H1 (cell line): Measurements from ENCODE around the gene ZSCAN21. TPM values are rescaled to one million over a fixed set of nuclear protein-coding genes. Genes with fewer than 3 reads are reported as not detected.

Source experiments
- CTCF ChIA-PET: fragments of 300-600 bp; sonication (Branson Sonifier 250); formaldehyde crosslinking; loops from one replicate; lab custom pipeline; 2021; ENCODE audit not compliant: partially characterized antibody; lab: Charles Lee
- POLR2A ChIA-PET: fragments of 300-600 bp; sonication (Branson Sonifier 250); formaldehyde crosslinking; loops from one replicate; lab custom pipeline; 2021; ENCODE audit warnings: inconsistent platforms; ENCODE audit not compliant: partially characterized antibody; lab: Charles Lee
- DNase-seq, 2 experiments: peaks; one replicate each; pipeline versions ENCODE4 v3.0.0 to v3.0.0-alpha.2; 2010 to 2022; ENCODE audit warnings: low spot score in 2 of 2, low read depth in 1 of 2, mixed read lengths in 1 of 2
- FAIRE-seq: peaks from 2 replicates; lab custom pipeline; 2011; peaks lifted over from hg19 to GRCh38; lab: Jason Lieb, UNC
- H2AFZ ChIP-seq: 2 replicates; pipeline ENCODE4 v1.8.1; 2012; ENCODE audit warnings: low read length, inconsistent platforms
- H2AK5ac ChIP-seq: 2 replicates; pipeline ENCODE4 v1.6.1; 2013; ENCODE audit warnings: low read depth, low read length
- H2BK120ac ChIP-seq: replicated peaks from 2 replicates; pipeline ENCODE3; 2013; ENCODE audit warnings: low read depth, low read length, inconsistent platforms
- H2BK12ac ChIP-seq: 2 replicates; pipeline ENCODE4 v1.6.1; 2013; ENCODE audit warnings: low read depth, low read length
- H2BK15ac ChIP-seq: 2 replicates; pipeline ENCODE4 v1.6.1; 2013; ENCODE audit warnings: low read length
- H2BK20ac ChIP-seq: 2 replicates; pipeline ENCODE4 v1.6.1; 2013; ENCODE audit warnings: low read length
- H2BK5ac ChIP-seq: 2 replicates; pipeline ENCODE4 v1.6.1; 2013; ENCODE audit warnings: low read depth, low read length
- H3K14ac ChIP-seq: 2 replicates; pipeline ENCODE4 v1.6.1; 2013; ENCODE audit warnings: inconsistent platforms; ENCODE audit not compliant: insufficient read length
- H3K18ac ChIP-seq: 2 replicates; pipeline ENCODE4 v1.6.1; 2013; ENCODE audit warnings: low read length; ENCODE audit errors: extremely low read depth
- H3K23ac ChIP-seq: 2 replicates; pipeline ENCODE4 v1.6.1; 2013; ENCODE audit warnings: inconsistent platforms; ENCODE audit not compliant: insufficient read length
- H3K23me2 ChIP-seq: 2 replicates; pipeline ENCODE4 v1.6.1; 2013; ENCODE audit warnings: low read depth, low read length
- H3K27ac ChIP-seq: 2 replicates; pipeline ENCODE4 v1.6.1; 2011; ENCODE audit warnings: low read depth, low read length, inconsistent platforms
- H3K27me3 ChIP-seq, 4 experiments: replicated peaks in 1 of 4; 1 replicate in 1 of 4; 2 replicates in 3 of 4; pipeline versions ENCODE4 v1.6.1 to v1.8.1; 2011 to 2013; ENCODE audit warnings: low read length in 3 of 4, mild to moderate bottlenecking in 3 of 4, inconsistent platforms in 2 of 4, mixed read lengths in 2 of 4, moderate library complexity in 1 of 4; ENCODE audit not compliant: control insufficient read depth in 3 of 4, insufficient read depth in 3 of 4; ENCODE audit errors: extremely low read depth in 1 of 4
- H3K36me3 ChIP-seq, 4 experiments: 2 replicates each; pipeline versions ENCODE4 v1.6.1 to v1.8.1; 2011 to 2013; ENCODE audit warnings: mild to moderate bottlenecking in 4 of 4, low read length in 3 of 4, moderate library complexity in 2 of 4, control low read depth in 1 of 4, inconsistent platforms in 1 of 4; ENCODE audit not compliant: insufficient read depth in 4 of 4, control insufficient read depth in 2 of 4
- H3K4ac ChIP-seq: replicated peaks from 2 replicates; pipeline ENCODE3; 2013; ENCODE audit warnings: low read length, low read depth, mixed read lengths, inconsistent platforms; ENCODE audit not compliant: insufficient read length
- H3K4me1 ChIP-seq, 4 experiments: replicated peaks in 1 of 4; 1 replicate in 1 of 4; 2 replicates in 3 of 4; pipeline versions ENCODE4 v1.6.1 to v1.8.1; 2011 to 2013; ENCODE audit warnings: low read length in 3 of 4, inconsistent platforms in 2 of 4, mixed read lengths in 1 of 4; ENCODE audit not compliant: insufficient read depth in 4 of 4, control insufficient read depth in 3 of 4
- H3K4me2 ChIP-seq, 2 experiments: 2 replicates each; pipeline versions ENCODE4 v1.6.1 to v1.8.1; 2011 to 2013; ENCODE audit warnings: low read depth in 2 of 2, low read length in 2 of 2, control low read depth in 1 of 2, inconsistent platforms in 1 of 2, mild to moderate bottlenecking in 1 of 2; ENCODE audit not compliant: insufficient read depth in 1 of 2
- H3K4me3 ChIP-seq, 4 experiments: fragments of 200-600, 300-600 bp in 1 of 4; sonication (generic), shearing (Covaris generic), sonication (Bioruptor Twin) in 1 of 4; 2 replicates each; pipeline versions ENCODE4 v1.5.1 to v1.8.1; 2011 to 2016; ENCODE audit warnings: low read length in 4 of 4, low read depth in 3 of 4, control low read depth in 2 of 4, inconsistent platforms in 2 of 4, mild to moderate bottlenecking in 2 of 4, mixed read lengths in 1 of 4, moderate library complexity in 1 of 4; ENCODE audit not compliant: insufficient read depth in 2 of 4; ENCODE audit errors: extremely low read depth in 1 of 4
- H3K56ac ChIP-seq: replicated peaks from 2 replicates; pipeline ENCODE3; 2013; ENCODE audit warnings: low read depth, mild to moderate bottlenecking, mixed read lengths, low read length, inconsistent platforms; ENCODE audit not compliant: insufficient read length
- H3K79me1 ChIP-seq: 2 replicates; pipeline ENCODE4 v1.6.1; 2013; ENCODE audit warnings: low read depth, low read length, control low read depth
- H3K79me2 ChIP-seq, 2 experiments: 2 replicates each; pipeline versions ENCODE4 v1.6.1 to v1.8.1; 2012 to 2013; ENCODE audit warnings: low read length in 2 of 2, mild to moderate bottlenecking in 2 of 2, inconsistent platforms in 1 of 2; ENCODE audit not compliant: insufficient read depth in 2 of 2, control insufficient read depth in 1 of 2
- H3K9ac ChIP-seq, 4 experiments: replicated peaks in 1 of 4; 1 replicate in 1 of 4; 2 replicates in 3 of 4; pipeline versions ENCODE4 v1.6.1 to v1.8.1; 2011 to 2013; ENCODE audit warnings: low read depth in 3 of 4, low read length in 3 of 4, control low read depth in 2 of 4, mild to moderate bottlenecking in 2 of 4, moderate library complexity in 2 of 4, inconsistent platforms in 1 of 4; ENCODE audit errors: extremely low read depth in 1 of 4
- H3K9me3 ChIP-seq, 2 experiments: 2 replicates each; pipeline versions ENCODE4 v1.6.1 to v1.8.1; 2012 to 2013; ENCODE audit warnings: mild to moderate bottlenecking in 2 of 2, moderate library complexity in 2 of 2, control low read depth in 1 of 2, inconsistent platforms in 1 of 2, low read depth in 1 of 2, low read length in 1 of 2, mixed read lengths in 1 of 2; ENCODE audit not compliant: insufficient read depth in 2 of 2
- H4K20me1 ChIP-seq, 2 experiments: replicated peaks in 1 of 2; 2 replicates each; pipeline versions ENCODE3 to v1.8.1; 2011 to 2013; ENCODE audit warnings: inconsistent platforms in 2 of 2, low read length in 2 of 2, mild to moderate bottlenecking in 1 of 2; ENCODE audit not compliant: insufficient read depth in 2 of 2, control insufficient read depth in 1 of 2
- H4K5ac ChIP-seq: 2 replicates; pipeline ENCODE4 v1.6.1; 2013; ENCODE audit warnings: low read length, low read depth, mixed read lengths, inconsistent platforms; ENCODE audit not compliant: insufficient read length
- H4K8ac ChIP-seq: 2 replicates; pipeline ENCODE4 v1.8.0; 2013; ENCODE audit warnings: mild to moderate bottlenecking, moderate library complexity, low read length, inconsistent platforms; ENCODE audit not compliant: insufficient read depth; ENCODE audit errors: extremely low read depth
- H4K91ac ChIP-seq: replicated peaks from 2 replicates; pipeline ENCODE3; 2013; ENCODE audit warnings: low read length, mixed read lengths, inconsistent platforms; ENCODE audit not compliant: insufficient read length
- WGBS, 2 experiments: shearing (Covaris generic) in 1 of 2; methylation state at CpG; one replicate each; pipeline versions ENCODE4 v1.1.6 to v1.1.7; 2013 to 2015; ENCODE audit warnings: low lambda C conversion rate in 2 of 2, mixed read lengths in 2 of 2, inconsistent platforms in 1 of 2, low coverage in 1 of 2, missing lambda C conversion rate in 1 of 2; ENCODE audit not compliant: insufficient replicate concordance in 2 of 2, insufficient coverage in 1 of 2, insufficient read length in 1 of 2; ENCODE audit errors: extremely low coverage in 1 of 2, missing lambda C conversion rate in 1 of 2; 5-methylcytosine and 5-hydroxymethylcytosine counted together
- polyA plus RNA-seq, 7 experiments: library from polyadenylated mRNA; depleted of rRNA in 3 of 7; stranded (reverse) in 5 of 7; unstranded in 2 of 7; fragments of >200 nt in 5 of 7; fragments of 200-250 nt in 2 of 7; gene quantifications; 1 replicate in 5 of 7; 2 replicates in 1 of 7; 4 replicates in 1 of 7; pipeline versions ENCODE4 v1.2.1 to v1.2.3, GENCODE V29; 2011 to 2013; ENCODE audit warnings: missing spikeins in 2 of 7, mixed read lengths in 2 of 7
- total RNA-seq: library from RNA; stranded (reverse); fragmentation: NEBNext Ultra II Directional; extraction: Animal tissue kit (Norgen Biotek cat#: 25700); gene quantifications from 2 replicates; pipeline ENCODE4 v1.2.1, GENCODE V29; 2021

ZSCAN21 gene
- total and polyA plus RNA-seq, 2 of the 8 experiments (the other 6 are each of a cell fraction or from before 2014, with no cell fraction given), result 15.4 to 26.1 TPM

DNA sequence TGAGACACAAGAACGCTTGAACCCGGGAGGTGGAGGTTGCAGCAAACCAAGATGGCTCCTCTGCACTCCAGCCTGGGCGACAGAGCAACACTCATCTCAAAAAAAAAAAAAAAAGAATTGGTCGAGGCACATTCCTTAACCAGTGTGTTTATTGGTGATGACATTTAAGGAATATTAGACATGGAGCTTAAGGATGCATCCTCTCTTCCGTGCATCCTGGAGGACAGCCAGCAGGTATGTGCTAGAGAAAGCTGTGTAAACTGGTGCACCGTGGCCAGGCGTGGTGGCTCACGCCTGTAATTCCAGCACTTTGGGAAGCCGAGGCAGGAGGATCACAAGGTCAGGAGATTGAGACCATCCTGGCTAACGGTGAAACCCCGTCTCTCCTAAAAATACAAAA, 22.4 kb upstream of the ZSCAN21 start:
- Histone ChIP-seq H3K79me2 (peaks cover 0 to 3% of the 10 kb centered on the region in 2 experiments; a peak in 1 of 4 replicates), H3K9ac (no peak overlapping the region), H3K14ac (no peak overlapping the region), H3K23ac (no peak overlapping the region), H3K18ac (no peak overlapping the region), H3K27ac (no peak overlapping the region), H3K79me1 (peaks cover 2% of the 10 kb centered on the region; the same call in 1 of the 2 replicates), H3K27me3 (no peaks in the 10 kb centered on the region), H3K9me3 (no peaks in the 10 kb centered on the region), H2AK5ac (no peak overlapping the region), H3K56ac (no peak overlapping the region), H3K23me2 (no peaks in the 10 kb centered on the region), H3K4me2 (no peak overlapping the region), H4K8ac (no peak overlapping the region), H4K5ac (no peak overlapping the region), H2BK20ac (no peak overlapping the region), H3K4me3 (no peak overlapping the region), H3K36me3 (peaks cover 15 to 60% (median 37%) of the 10 kb centered on the region in 4 experiments), H3K4ac (no peak overlapping the region), H2BK12ac (no peak overlapping the region), H2AFZ (no peak overlapping the region), H2BK15ac (no peak overlapping the region), H2BK120ac (no peak overlapping the region), H3K4me1 (no peaks in the 10 kb centered on the region), H2BK5ac (no peak overlapping the region), H4K20me1 (peaks cover 0 to 3% of the 10 kb centered on the region in 2 experiments), H4K91ac (no peak overlapping the region)
- DNase-seq (no peak), FAIRE-seq (no peak)
- 91% methylated on average over 11 of the region's 11 CpGs; no CpG with 5 or more reads in 1 of the 2 experiments for WGBS, 2 experiments
- CTCF ChIA-PET, result no interaction called here
- POLR2A ChIA-PET, result interaction anchor here (0.6 to 1.7 kb wide), 8 partner anchors 11 to 400 kb away, joined by 3 to 5 read pairs (median 3); no protein-coding TSS in a partner anchor
